Measurements from ENCODE around the gene UNC93A. TPM values are rescaled to one million over a fixed set of nuclear protein-coding genes. Genes with fewer than 3 reads are reported as not detected.

Gene UNC93A
- total and polyA plus RNA-seq, 5 donors, result not detected

DNA sequence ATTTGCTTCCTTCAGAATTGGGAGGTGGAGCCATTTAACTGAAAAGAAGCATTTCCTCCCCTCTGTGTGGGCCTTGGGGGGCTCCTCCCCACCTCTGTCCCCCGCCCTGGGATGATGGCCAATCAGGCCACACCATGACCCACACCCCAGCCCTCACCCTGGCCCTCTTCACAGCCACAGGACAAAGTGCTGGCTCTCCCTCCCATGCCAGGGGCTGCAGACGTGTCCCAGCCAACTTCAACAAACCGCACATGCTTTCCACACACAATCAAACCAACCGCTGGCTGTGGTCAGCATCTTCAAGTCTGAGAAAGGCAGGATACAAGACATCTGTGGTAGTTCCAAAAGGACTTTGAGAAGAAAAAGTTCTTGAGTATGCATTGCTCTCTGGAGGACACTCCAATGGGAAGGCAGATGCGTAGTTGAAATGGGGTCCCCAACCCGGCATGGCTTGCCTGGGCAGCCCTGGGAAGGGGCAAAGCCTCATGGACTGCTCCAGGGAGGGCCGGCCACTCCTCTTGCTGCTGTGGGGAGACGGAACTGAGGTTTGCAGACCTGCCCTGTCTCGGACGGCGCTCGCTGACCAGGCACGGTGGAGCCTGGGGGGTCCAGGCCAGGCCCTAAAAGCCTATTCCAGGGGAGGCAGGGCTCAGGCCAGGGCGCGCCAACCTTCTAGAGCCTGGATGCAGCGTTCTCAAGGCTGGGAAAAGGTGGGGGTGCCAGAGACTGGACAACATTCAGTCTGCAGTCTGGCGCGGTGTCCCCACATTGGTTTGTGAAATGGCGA, 45.9 kb downstream of the UNC93A start:
- ATAC-seq, result peak; percentile 33 to 55
- H3K4me1 ChIP-seq (ENCODE audit: control insufficient read depth, insufficient read depth, low read length), result no peaks in the 10 kb centered on the region
- H3K4me3 ChIP-seq (ENCODE audit: low read length), result no peak overlapping the region
- whole genome bisulfite sequencing, result 86% methylated on average over 19 of the region's 19 CpGs
- no peaks in the 10 kb centered on the region for H3K27me3 ChIP-seq (ENCODE audit: control insufficient read depth, insufficient read depth)
- intact Hi-C loops (cut with DNase I), result no loop called here
- no peak for DNase-seq
- H3K27ac ChIP-seq (ENCODE audit: low read length), result no peak overlapping the region
- no peaks in the 10 kb centered on the region for H3K9me3 ChIP-seq (ENCODE audit: control insufficient read depth, low read length)

DNA sequence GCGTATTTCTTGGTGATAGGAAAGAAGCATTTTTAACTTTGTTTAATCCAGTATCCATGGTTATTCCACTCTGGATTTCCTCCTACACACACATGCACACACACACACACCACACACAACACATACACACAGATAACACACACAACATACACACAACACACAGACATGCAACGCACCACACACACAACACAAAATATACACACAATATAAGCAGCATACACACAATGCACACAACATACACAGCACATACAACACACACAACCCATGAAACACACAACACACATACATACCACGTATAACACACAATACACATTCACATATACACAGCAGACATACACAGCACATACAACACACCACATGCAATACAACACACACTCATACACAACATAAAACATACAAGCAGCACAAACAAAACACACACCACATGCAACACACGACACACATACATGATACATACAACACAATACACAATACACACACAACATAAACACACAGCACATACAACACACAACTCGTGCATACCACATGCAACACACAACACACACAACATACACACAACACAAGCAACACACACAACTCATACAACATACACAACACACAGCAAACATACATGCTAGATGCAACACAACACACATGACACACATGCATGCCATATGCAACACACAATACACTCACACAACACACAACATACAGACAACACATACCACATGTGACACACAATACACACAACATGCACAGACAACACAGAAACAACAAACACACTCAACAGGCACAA, 46.7 kb downstream of the UNC93A start:
- DNase-seq (no peak), ATAC-seq (no peak)
- Histone ChIP-seq H3K4me3 (ENCODE audit: low read length) (no peak overlapping the region), H3K27ac (ENCODE audit: low read length) (no peak overlapping the region), H3K27me3 (ENCODE audit: control insufficient read depth, insufficient read depth) (no peaks in the 10 kb centered on the region), H3K9me3 (ENCODE audit: control insufficient read depth, low read length) (no peaks in the 10 kb centered on the region), H3K4me1 (ENCODE audit: control insufficient read depth, insufficient read depth, low read length) (no peaks in the 10 kb centered on the region)
- intact Hi-C loops (cut with DNase I), result no loop called here
- 84% methylated on average over 5 of the region's 5 CpGs for WGBS

DNA sequence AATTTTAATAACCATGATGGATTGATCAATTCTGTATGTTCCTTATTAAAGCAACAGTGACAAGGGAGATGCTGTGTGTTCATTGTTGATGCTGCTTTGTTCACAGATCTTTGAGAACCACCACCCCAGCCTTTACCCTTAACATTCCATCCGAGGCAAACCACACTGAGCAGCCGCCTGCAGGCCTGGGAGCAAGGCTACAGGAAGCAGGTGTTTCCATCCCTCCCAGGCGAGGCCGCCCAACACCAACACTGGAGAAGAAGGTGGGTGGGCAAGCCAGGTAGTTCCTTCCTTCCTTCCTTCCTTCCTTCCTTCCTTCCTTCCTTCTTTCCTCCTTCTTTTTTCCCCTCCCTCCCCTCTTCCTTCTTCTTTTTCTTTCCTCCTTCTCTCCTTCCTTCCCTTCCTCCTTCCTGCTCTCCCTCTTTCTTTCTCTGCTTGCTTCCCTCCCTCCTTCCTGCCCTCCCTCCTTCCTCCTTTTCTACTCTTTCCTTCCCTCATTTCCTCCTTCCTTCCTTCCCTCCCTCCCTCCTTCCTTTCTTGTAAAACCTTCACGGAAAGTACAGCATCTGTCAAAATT, 47.5 kb downstream of the UNC93A start:
- H3K4me1 ChIP-seq (ENCODE audit: control insufficient read depth, insufficient read depth, low read length), result no peaks in the 10 kb centered on the region
- ATAC-seq (no peak), DNase-seq (no peak)
- H3K9me3 ChIP-seq (ENCODE audit: control insufficient read depth, low read length), result no peaks in the 10 kb centered on the region
- no peaks in the 10 kb centered on the region for H3K27me3 ChIP-seq (ENCODE audit: control insufficient read depth, insufficient read depth)
- no peak overlapping the region for H3K27ac ChIP-seq (ENCODE audit: low read length)
- H3K4me3 ChIP-seq (ENCODE audit: low read length), result no peak overlapping the region
- intact Hi-C loops (cut with DNase I), result no loop called here
- 58% methylated on average over 5 of the region's 5 CpGs for WGBS

DNA sequence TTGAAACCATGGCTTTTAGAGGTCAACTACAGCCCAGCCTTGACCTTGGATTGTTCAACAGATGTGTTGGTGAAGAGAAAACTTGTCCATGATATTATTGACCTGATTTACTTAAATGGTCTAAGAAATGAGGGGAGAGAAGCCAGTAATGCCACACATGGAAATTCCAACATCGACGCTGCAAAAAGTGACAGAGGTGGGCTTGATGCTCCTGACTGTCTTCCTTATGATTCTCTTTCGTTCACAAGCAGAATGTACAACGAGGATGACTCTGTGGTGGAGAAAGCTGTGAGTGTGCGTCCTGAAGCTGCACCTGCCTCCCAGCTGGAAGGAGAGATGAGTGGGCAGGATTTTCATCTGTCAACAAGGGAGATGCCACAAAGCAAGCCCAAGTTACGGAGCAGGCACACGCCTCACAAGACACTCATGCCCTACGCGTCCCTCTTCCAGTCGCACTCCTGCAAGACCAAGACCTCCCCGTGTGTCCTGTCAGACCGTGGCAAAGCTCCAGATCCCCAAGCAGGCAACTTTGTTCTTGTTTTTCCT, 50.0 kb downstream of the UNC93A start:
- no peak overlapping the region for H3K27ac ChIP-seq (ENCODE audit: low read length)
- no peak overlapping the region for H3K4me3 ChIP-seq (ENCODE audit: low read length)
- ATAC-seq, result no peak
- intact Hi-C loops (cut with DNase I), result no loop called here
- H3K27me3 ChIP-seq (ENCODE audit: control insufficient read depth, insufficient read depth), result no peaks in the 10 kb centered on the region
- no peak for DNase-seq
- no peaks in the 10 kb centered on the region for H3K9me3 ChIP-seq (ENCODE audit: control insufficient read depth, low read length)
- H3K4me1 ChIP-seq (ENCODE audit: control insufficient read depth, insufficient read depth, low read length), result no peaks in the 10 kb centered on the region
- WGBS, result 63% methylated on average over 12 of the region's 12 CpGs

DNA sequence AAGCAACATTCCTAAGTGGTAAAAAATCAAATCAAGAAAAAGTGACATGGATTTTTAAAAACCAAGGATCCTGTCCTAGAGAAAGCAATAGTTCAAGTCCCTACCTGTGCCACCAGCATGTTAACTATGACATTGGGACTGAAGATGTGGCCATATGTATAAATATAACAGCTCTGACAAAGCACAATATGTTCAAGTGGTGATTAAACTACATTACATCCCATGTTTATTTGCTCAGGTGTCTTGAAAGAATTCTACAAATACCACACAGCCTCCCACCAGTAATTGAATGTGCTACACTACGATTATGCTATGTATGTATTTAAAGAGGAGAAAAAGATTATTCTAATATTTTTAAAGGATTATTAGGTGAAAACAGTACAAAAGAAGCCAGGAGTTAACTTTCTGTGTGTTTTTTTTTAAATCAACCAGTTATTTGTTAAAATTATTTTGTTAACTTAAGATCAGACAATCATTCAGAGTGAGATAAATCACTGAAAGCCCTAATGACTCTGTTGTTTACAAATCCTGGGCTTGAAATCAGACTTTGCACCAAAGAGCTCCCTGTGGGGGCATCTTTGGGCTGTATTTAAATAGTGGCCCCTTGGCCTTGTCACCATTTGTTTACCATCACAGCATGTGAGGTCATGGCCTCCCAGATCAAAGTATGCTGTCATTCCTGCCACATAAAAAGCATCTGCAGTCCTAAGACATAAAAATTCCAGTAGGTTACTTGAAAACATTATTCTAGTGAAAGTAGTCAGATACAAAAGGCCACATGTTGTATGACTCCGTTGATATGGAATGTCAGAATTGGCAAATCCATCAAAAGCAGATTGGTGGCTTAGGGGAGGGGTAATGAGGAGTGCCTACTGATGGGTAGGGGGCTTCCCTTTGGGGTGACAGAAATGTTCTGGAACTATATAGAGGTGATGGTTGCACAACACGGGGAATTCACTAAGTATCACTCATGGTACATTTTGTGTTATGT, 50.8 kb downstream of the UNC93A start:
- DNase-seq (no peak), ATAC-seq (no peak)
- no peaks in the 10 kb centered on the region for H3K9me3 ChIP-seq (ENCODE audit: control insufficient read depth, low read length)
- H3K4me1 ChIP-seq (ENCODE audit: control insufficient read depth, insufficient read depth, low read length), result no peaks in the 10 kb centered on the region
- 67% methylated on average over 3 of the region's 3 CpGs for WGBS
- H3K27ac ChIP-seq (ENCODE audit: low read length), result no peak overlapping the region
- no peaks in the 10 kb centered on the region for H3K27me3 ChIP-seq (ENCODE audit: control insufficient read depth, insufficient read depth)
- intact Hi-C loops (cut with DNase I), result no loop called here
- no peak overlapping the region for H3K4me3 ChIP-seq (ENCODE audit: low read length)

DNA sequence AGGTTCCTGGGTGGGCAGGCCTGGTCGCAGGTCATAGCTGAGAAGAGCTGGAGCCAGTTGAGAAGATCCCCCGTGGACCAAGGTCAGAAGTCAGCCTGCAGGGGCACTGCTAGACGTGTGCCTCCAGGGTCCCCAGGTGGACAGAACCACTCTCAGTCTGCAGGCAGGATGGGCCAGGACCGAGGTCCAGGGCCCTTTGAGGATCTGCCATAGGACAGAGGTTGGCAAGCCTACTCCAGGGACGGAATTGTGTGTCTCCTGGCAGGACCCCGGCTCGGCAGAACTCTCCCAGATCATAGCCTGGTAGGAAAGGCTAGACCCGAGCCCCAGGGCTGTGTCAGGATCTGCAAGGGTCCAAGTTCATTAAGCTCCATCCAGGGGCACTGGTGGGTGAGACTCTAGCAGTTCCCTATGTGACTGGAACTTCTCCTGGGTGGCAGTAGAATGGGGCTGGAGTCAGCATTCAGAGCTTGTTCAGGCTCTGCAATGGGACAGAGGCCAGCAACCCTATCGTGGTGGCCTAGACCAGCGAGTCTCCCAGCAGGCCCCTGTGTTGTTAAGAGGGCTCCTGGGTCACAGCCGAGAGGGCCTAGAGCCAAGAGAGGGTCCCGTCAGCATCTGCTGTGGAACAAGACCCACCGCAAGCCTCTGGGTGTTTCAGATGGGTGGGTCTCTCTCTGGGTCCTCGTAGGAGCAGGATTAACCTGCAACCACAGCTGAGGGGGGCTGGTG, 51.9 kb downstream of the UNC93A start:
- Histone ChIP-seq H3K4me1 (ENCODE audit: control insufficient read depth, insufficient read depth, low read length) (no peaks in the 10 kb centered on the region), H3K4me3 (ENCODE audit: low read length) (no peak overlapping the region), H3K27me3 (ENCODE audit: control insufficient read depth, insufficient read depth) (no peaks in the 10 kb centered on the region), H3K27ac (ENCODE audit: low read length) (no peak overlapping the region), H3K9me3 (ENCODE audit: control insufficient read depth, low read length) (no peaks in the 10 kb centered on the region)
- intact Hi-C loops (cut with DNase I), result no loop called here
- DNase-seq, result no peak
- 85% methylated on average over 14 of the region's 14 CpGs for WGBS
- no peak for ATAC-seq

DNA sequence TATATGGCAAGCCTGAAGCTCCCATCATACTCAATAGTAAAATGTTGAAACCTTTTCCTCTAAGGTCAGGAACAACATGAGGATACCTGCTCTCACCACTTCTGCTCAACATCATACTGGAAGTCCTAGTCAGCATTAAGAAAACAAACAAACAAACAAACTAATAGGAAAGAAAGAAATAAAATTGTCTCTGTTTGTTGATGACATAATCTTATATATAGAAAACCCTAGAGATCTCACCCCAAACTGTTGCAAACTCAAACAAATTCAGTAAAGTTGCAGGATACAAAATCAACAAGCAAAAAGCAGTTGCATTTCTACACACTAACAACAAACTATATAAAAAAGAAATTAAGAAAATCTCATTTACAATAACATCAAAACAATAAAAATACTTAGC, 54.2 kb downstream of the UNC93A start:
- intact Hi-C loops (cut with DNase I), result no loop called here
- no peak for DNase-seq
- no peaks in the 10 kb centered on the region for H3K9me3 ChIP-seq (ENCODE audit: control insufficient read depth, low read length)
- no peak overlapping the region for H3K27ac ChIP-seq (ENCODE audit: low read length)
- H3K4me1 ChIP-seq (ENCODE audit: control insufficient read depth, insufficient read depth, low read length), result no peaks in the 10 kb centered on the region
- no peak for ATAC-seq
- H3K27me3 ChIP-seq (ENCODE audit: control insufficient read depth, insufficient read depth), result no peaks in the 10 kb centered on the region
- H3K4me3 ChIP-seq (ENCODE audit: low read length), result no peak overlapping the region

DNA sequence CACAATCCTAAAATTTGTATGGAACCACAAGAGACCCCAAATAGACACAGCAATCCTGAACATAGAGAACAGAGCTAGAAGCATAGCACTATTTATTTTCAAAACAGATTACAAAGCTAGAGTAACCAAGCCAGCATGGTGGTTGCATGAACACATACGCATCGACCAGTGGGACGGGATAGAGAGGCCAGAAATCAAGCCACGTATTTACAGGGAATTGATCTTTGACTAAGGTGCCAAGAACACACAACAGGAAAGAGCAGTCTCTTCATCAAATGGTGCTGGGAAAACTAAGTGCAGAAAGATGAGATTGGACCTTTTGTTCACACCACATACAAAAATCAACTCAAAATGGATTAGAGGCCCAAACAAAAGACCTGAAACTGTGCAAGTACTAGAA, 54.8 kb downstream of the UNC93A start:
- Histone ChIP-seq H3K27ac (ENCODE audit: low read length) (no peak overlapping the region), H3K4me3 (ENCODE audit: low read length) (no peak overlapping the region), H3K9me3 (ENCODE audit: control insufficient read depth, low read length) (no peaks in the 10 kb centered on the region), H3K27me3 (ENCODE audit: control insufficient read depth, insufficient read depth) (no peaks in the 10 kb centered on the region), H3K4me1 (ENCODE audit: control insufficient read depth, insufficient read depth, low read length) (no peaks in the 10 kb centered on the region)
- DNase-seq, result no peak
- 84% methylated on average over 4 of the region's 4 CpGs for WGBS
- intact Hi-C loops (cut with DNase I), result no loop called here
- ATAC-seq, result no peak

DNA sequence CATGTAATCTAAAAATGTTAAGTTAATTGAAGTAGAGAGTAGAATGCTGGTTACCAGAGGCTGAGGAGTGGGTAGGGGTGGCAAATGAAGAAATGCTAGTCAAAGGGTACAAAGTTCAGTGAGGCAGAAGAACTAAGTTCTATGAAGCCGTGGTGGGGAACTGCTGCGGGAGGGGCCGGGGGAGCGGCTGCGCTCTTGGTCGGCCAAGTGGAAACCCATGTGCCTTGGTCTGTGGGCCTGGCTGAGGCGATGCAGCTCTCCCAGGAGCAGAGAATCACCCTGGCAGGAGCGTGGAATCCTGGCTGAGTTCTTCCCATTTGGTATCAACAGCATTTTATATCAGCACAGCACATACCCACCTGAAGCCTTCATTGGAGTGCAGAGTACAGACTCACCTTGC, 56.1 kb downstream of the UNC93A start:
- H3K27me3 ChIP-seq (ENCODE audit: control insufficient read depth, insufficient read depth), result no peaks in the 10 kb centered on the region
- intact Hi-C loops (cut with DNase I), result no loop called here
- DNase-seq (no peak), ATAC-seq (no peak)
- no peak overlapping the region for H3K27ac ChIP-seq (ENCODE audit: low read length)
- WGBS, result 95% methylated on average over 8 of the region's 8 CpGs
- no peak overlapping the region for H3K4me3 ChIP-seq (ENCODE audit: low read length)
- no peaks in the 10 kb centered on the region for H3K9me3 ChIP-seq (ENCODE audit: control insufficient read depth, low read length)
- no peaks in the 10 kb centered on the region for H3K4me1 ChIP-seq (ENCODE audit: control insufficient read depth, insufficient read depth, low read length)

All from right cardiac atrium (tissue), 5 donors.